ENCODE results near the gene SPDYA.

DNA sequence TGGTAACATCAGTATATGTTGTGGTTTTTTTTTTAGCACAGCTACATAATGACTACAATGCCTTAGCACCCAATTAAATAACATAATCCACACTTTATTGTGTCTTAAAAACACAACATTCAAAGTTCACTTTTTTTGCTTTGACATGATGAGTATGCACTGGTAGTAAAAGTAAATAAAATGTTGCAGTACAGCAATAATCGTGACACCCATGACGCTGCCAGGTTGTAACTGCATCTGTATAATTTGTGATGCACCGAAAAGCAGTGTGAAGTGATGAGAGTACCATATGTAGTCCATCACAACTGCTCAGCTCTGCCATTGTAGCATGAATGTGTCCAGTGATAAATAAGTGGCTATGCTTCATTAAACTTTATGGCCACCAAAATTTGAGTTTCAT lies 43.3 kb upstream of the SPDYA start:
- TF ChIP-seq TCF7L2 (IDR thresholded peaks at IDR 0.05; ENCODE audit: low read depth, low read length), result no peak
- TF ChIP-seq CBX5 (CRISPR knock-in tag; IDR thresholded peaks at IDR 0.05; ENCODE audit: borderline replicate concordance), result no peak
- TF ChIP-seq POLR2AphosphoS5 (IDR thresholded peaks at IDR 0.05; ENCODE audit: low read depth, low read length), result no peak

Data from HepG2 (cell line).